Breast epithelium (tissue), 4 donors: ENCODE results near the gene SDK1. TPM values are rescaled to one million over a fixed set of nuclear protein-coding genes. Genes with fewer than 3 reads are reported as not detected.

Experiments
- DNase-seq, 2 donors: peaks; one replicate each; pipeline ENCODE4 v3.0.0-alpha.2; 2019; ENCODE audit warnings: low spot score in 2 of 2
- H3K27ac ChIP-seq, 2 donors: fragments of 200-600 bp; sonication (generic) in 1 of 2; one replicate each; pipeline ENCODE4 v1.5.1; 2016 to 2019; ENCODE audit warnings: mild to moderate bottlenecking in 1 of 2
- H3K27me3 ChIP-seq, 2 donors: fragments of 200-600 bp; sonication (generic) in 1 of 2; one replicate each; pipeline versions ENCODE4 v1.5.1 to v1.6.0; 2017 to 2019; ENCODE audit warnings: control low read depth in 1 of 2, mild to moderate bottlenecking in 1 of 2
- H3K36me3 ChIP-seq: fragments of 200-600 bp; one replicate; pipeline ENCODE4 v1.5.1; 2019
- H3K4me1 ChIP-seq, 2 donors: fragments of 200-600 bp; sonication (generic); one replicate each; pipeline ENCODE4 v1.5.1; 2016 to 2019; ENCODE audit warnings: control low read depth in 1 of 2
- H3K4me3 ChIP-seq, 3 donors: fragments of 200-600 bp; sonication (generic); 1 replicate in 2 of 3; 2 replicates in 1 of 3; pipeline ENCODE4 v1.5.1; 2016 to 2019; ENCODE audit warnings: mild to moderate bottlenecking in 3 of 3, moderate library complexity in 2 of 3
- H3K9me3 ChIP-seq, 2 donors: fragments of 200-600 bp; sonication (generic) in 1 of 2; one replicate each; pipeline ENCODE4 v1.5.1; 2016 to 2019; ENCODE audit warnings: control low read depth in 1 of 2
- CTCF ChIP-seq, 3 donors: fragments of 450-650 bp; IDR thresholded peaks; one replicate each; pipeline ENCODE4 v1.5.1; 2016 to 2017; ENCODE audit warnings: antibody characterized with exemption in 3 of 3, mild to moderate bottlenecking in 3 of 3, moderate library complexity in 3 of 3
- POLR2A ChIP-seq: fragments of 450-650 bp; IDR thresholded peaks from one replicate; pipeline ENCODE4 v1.6.1; 2016; ENCODE audit warnings: antibody characterized with exemption, mild to moderate bottlenecking, moderate library complexity
- POLR2AphosphoS5 ChIP-seq, 3 donors: sonication (generic); formaldehyde crosslinking; IDR thresholded peaks; one replicate each; pipeline ENCODE4 v1.6.1; 2017; ENCODE audit warnings: antibody characterized with exemption in 3 of 3
- intact Hi-C: fragments of 100-400 bp; cut with DNase I; formaldehyde crosslinking; loops from one replicate; pipeline ENCODE4 v1.15.1; 2023; ENCODE audit warnings: low total_unique reads
- total RNA-seq, 3 donors: library from RNA; depleted of rRNA; stranded (reverse); fragments of >200 nt; gene quantifications; one replicate each; pipeline ENCODE4 v1.1.0, GENCODE V29; 2016

The SDK1 gene
- total RNA-seq, 3 donors from 2014 or later: 3.7 to 18.2 (median 6.6) TPM

- Histone ChIP-seq H3K9me3 (no peaks in the 10 kb centered on the region), H3K36me3 (no peaks in the 10 kb centered on the region)
- intact Hi-C loops: no loop called here
Measured at GRCh38 chr7:3968234-3968633, 667.2 kb downstream of the SDK1 start.

DNA sequence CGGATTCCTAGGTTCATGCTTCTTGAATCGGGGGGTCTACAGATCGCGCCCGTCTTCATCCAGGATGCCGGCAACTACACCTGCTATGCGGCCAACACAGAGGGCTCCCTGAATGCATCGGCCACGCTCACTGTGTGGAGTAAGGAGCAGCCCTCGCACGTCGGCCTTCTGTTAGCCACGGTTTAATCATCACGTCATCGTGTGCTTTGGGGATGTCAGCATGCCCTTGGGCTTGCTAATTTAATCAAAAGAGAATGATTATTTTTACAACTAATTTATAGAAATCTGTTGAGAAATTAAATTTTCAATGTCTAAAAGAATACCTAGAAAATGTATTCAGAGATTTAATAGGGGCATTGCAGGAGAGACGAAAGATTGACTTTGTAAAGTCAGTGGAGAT, 668.2 kb downstream of the SDK1 start:
- no peak for TF ChIP-seq CTCF (IDR thresholded peaks at IDR 0.05)
- TF ChIP-seq POLR2AphosphoS5 (IDR thresholded peaks at IDR 0.05): no peak
- no peak for TF ChIP-seq POLR2A
- no peak overlapping the region for H3K27ac ChIP-seq
- no peaks in the 10 kb centered on the region for H3K4me1 ChIP-seq
- no peak overlapping the region for H3K4me3 ChIP-seq
- DNase-seq: no peak
- no peaks in the 10 kb centered on the region for H3K36me3 ChIP-seq
- intact Hi-C loops: no loop called here
- H3K27me3 ChIP-seq: no peaks in the 10 kb centered on the region
- no peaks in the 10 kb centered on the region for H3K9me3 ChIP-seq

More at GRCh38 chr7:3968234-3968633, 667.2 kb downstream of the SDK1 start:
- Histone ChIP-seq H3K27me3 (no peaks in the 10 kb centered on the region), H3K27ac (no peak overlapping the region), H3K4me1 (no peaks in the 10 kb centered on the region), H3K4me3 (no peak overlapping the region)
- no peak for TF ChIP-seq CTCF (IDR thresholded peaks at IDR 0.05)
- TF ChIP-seq POLR2A: no peak
- TF ChIP-seq POLR2AphosphoS5 (IDR thresholded peaks at IDR 0.05): no peak
- DNase-seq: no peak

GRCh38 chr7:3971323-3971722, 670.3 kb downstream of the SDK1 start:
- intact Hi-C loops: no loop called here
- no peak overlapping the region for H3K4me3 ChIP-seq
- no peak overlapping the region for H3K27ac ChIP-seq
- no peak for TF ChIP-seq CTCF (IDR thresholded peaks at IDR 0.05)
- TF ChIP-seq POLR2A: no peak
- no peak for TF ChIP-seq POLR2AphosphoS5 (IDR thresholded peaks at IDR 0.05)
- no peak for DNase-seq
- H3K9me3 ChIP-seq: no peaks in the 10 kb centered on the region
- H3K4me1 ChIP-seq: no peaks in the 10 kb centered on the region
- no peaks in the 10 kb centered on the region for H3K27me3 ChIP-seq
- H3K36me3 ChIP-seq: no peaks in the 10 kb centered on the region

- intact Hi-C loops: no loop called here
- no peaks in the 10 kb centered on the region for H3K4me1 ChIP-seq
- no peak for DNase-seq
- no peak overlapping the region for H3K4me3 ChIP-seq
- TF ChIP-seq CTCF (IDR thresholded peaks at IDR 0.05) (no peak), POLR2AphosphoS5 (IDR thresholded peaks at IDR 0.05) (no peak), POLR2A (no peak)
- H3K27ac ChIP-seq: no peak overlapping the region
- no peaks in the 10 kb centered on the region for H3K36me3 ChIP-seq
- H3K27me3 ChIP-seq: no peaks in the 10 kb centered on the region
- H3K9me3 ChIP-seq: no peaks in the 10 kb centered on the region
Measured at GRCh38 chr7:3973264-3973663, 672.2 kb downstream of the SDK1 start.

- intact Hi-C loops: no loop called here
- Histone ChIP-seq H3K36me3 (no peaks in the 10 kb centered on the region), H3K4me1 (no peaks in the 10 kb centered on the region), H3K27ac (no peak overlapping the region), H3K9me3 (no peaks in the 10 kb centered on the region), H3K27me3 (no peaks in the 10 kb centered on the region), H3K4me3 (no peak overlapping the region)
- no peak for DNase-seq
- TF ChIP-seq POLR2A: no peak
- TF ChIP-seq POLR2AphosphoS5 (IDR thresholded peaks at IDR 0.05): no peak
- no peak for TF ChIP-seq CTCF (IDR thresholded peaks at IDR 0.05)
Measured at GRCh38 chr7:3974329-3974728, 673.3 kb downstream of the SDK1 start.
